ENCODE measurements around the gene AP5S1.

- no peak for TF ChIP-seq ESRRG (CRISPR knock-in tag; IDR thresholded peaks at IDR 0.05)
- TF ChIP-seq PATZ1 (CRISPR knock-in tag; IDR thresholded peaks at IDR 0.05; ENCODE audit: borderline replicate concordance): no peak
- TF ChIP-seq ISL1 (CRISPR knock-in tag; IDR thresholded peaks at IDR 0.05): no peak
- no peak for TF ChIP-seq RARB (CRISPR knock-in tag; IDR thresholded peaks at IDR 0.05)
- TF ChIP-seq ZFP30 (CRISPR knock-in tag; IDR thresholded peaks at IDR 0.05): no peak
- no peak for TF ChIP-seq CSDC2 (CRISPR knock-in tag; IDR thresholded peaks at IDR 0.05)
- no peak for TF ChIP-seq TOX (CRISPR knock-in tag; IDR thresholded peaks at IDR 0.05; ENCODE audit: borderline replicate concordance)
Measured at GRCh38 chr20:3823881-3824280, 3.5 kb downstream of the AP5S1 start.
